ENCODE measurements around the gene MAD2L2.

GRCh38 chr1:11649237-11649623, 31.7 kb downstream of the MAD2L2 start:
- TF ChIP-seq CTCF (IDR thresholded peaks at IDR 0.05; ENCODE audit: low read length) (no peak), EZH2 (IDR thresholded peaks at IDR 0.05; ENCODE audit: borderline replicate concordance, low read length) (no peak)

Measured in OCI-LY1 (cell line).